Esophagus (tissue), 2 donors: ENCODE results near the gene BLOC1S4. TPM values are rescaled to one million over a fixed set of nuclear protein-coding genes. Genes with fewer than 3 reads are reported as not detected.

Experiments
- polyA plus RNA-seq, 2 donors: library from polyadenylated mRNA; stranded (reverse); fragments of 200-250 nt; gene quantifications; one replicate each; pipeline ENCODE4 v1.2.3, GENCODE V29; 2013
- donor health status: healthy with polysubstance abuse.
- donor health status: Bipolar disorder and iron deficiency.

Gene BLOC1S4
- polyA plus RNA-seq, 2 donors = 5.4 to 9.9 TPM

Other genes with a start within 250 kb of the BLOC1S4 start
- gene PPP2R2C, start 243.6 kb upstream of the BLOC1S4 start, polyA plus RNA-seq = 10 to 100 TPM; 23.2 to 26.7 TPM
- 1 to 10 TPM; 6.5 to 7.3 TPM for gene MAN2B2, start 141.0 kb upstream of the BLOC1S4 start, polyA plus RNA-seq
- 100 to 1,000 TPM; 138 to 236 TPM for gene MRFAP1, start 75.5 kb upstream of the BLOC1S4 start, polyA plus RNA-seq
- 100 to 1,000 TPM in 1 of 2 donors, 10 to 100 TPM in 1; 60.0 to 290 TPM for gene S100P, start 22.3 kb upstream of the BLOC1S4 start, polyA plus RNA-seq
- 10 to 100 TPM; 47.1 to 54.9 TPM for gene MRFAP1L1, start 6.3 kb upstream of the BLOC1S4 start, polyA plus RNA-seq
- gene KIAA0232, start 66.6 kb downstream of the BLOC1S4 start, polyA plus RNA-seq = 10 to 100 TPM in 1 of 2 donors, 1 to 10 TPM in 1; 9.3 to 10.5 TPM
- 10 to 100 TPM; 13.4 to 23.2 TPM for gene TBC1D14, start 193.7 kb downstream of the BLOC1S4 start, polyA plus RNA-seq